Activated naive CD4-positive, alpha-beta T cell treated with anti-CD3 and anti-CD28 coated beads, Interleukin-2, amount 50 U/mL, for 24 hours (primary cell): ENCODE results near the gene PDIK1L.

Experiments
- H3K27ac Mint-ChIP-seq: one replicate; pipeline ENCODE4 v1.8.0; 2021; ENCODE audit warnings: mild to moderate bottlenecking, mixed read lengths
- H3K27me3 Mint-ChIP-seq: one replicate; pipeline ENCODE4 v1.8.0; 2021; ENCODE audit warnings: mixed read lengths
- H3K36me3 Mint-ChIP-seq: one replicate; pipeline ENCODE4 v1.8.0; 2021; ENCODE audit warnings: mixed read lengths
- H3K4me1 Mint-ChIP-seq: one replicate; pipeline ENCODE4 v1.8.0; 2021; ENCODE audit warnings: mixed read lengths
- H3K4me3 Mint-ChIP-seq: one replicate; pipeline ENCODE4 v1.8.0; 2021; ENCODE audit warnings: mild to moderate bottlenecking, mixed read lengths
- H3K9me3 Mint-ChIP-seq: one replicate; pipeline ENCODE4 v1.8.0; 2021; ENCODE audit warnings: mixed read lengths

PDIK1L gene

DNA sequence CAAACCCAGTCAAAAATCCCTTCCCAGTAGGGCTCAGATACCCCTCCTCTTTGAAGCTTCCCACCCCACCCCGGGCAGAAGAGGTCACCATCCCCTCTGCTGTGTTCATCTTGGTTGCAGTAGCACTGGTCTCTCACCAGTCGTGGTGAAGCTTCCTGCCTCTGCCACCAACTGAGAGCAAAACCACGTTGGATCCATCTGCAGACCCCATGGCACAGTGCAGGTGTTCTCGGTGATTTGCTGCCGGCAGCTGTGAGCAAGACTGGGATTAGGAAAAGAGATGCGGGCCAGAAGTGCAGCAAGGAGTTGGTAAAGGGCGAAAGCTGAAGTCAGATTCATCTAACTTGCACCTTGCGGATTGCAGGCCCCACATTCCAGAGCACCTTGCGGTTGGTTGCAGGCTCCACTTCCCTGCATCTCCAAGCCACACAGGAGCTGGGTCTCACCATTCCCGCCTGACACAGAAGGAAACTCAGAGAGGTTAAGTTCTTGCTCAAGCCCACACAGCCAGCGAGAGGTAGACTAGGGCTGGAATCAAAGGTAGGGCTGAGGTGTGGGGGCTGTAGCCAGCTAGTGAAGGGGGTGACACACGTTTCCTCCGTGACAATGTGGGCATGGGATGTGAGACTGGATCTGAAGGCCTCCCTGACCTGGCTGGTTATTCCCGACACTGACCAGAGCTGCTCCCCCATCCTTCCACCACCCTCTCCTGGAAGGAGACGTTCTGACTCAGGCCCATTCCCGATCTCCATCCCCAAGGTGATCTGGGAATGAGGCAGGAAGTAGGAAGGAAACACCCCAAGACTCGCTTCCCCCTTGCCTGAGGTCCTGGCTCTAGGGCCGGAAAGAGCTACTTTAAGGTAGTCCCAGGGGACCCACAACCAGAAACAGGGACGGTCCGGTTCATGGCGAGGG, 44.0 kb downstream of the PDIK1L start:
- peaks cover 6% of the 10 kb centered on the region for H3K27me3 Mint-ChIP-seq
- no peak overlapping the region for H3K4me3 Mint-ChIP-seq
- no peaks in the 10 kb centered on the region for H3K36me3 Mint-ChIP-seq
- peaks cover 4% of the 10 kb centered on the region for H3K4me1 Mint-ChIP-seq
- H3K27ac Mint-ChIP-seq = no peak overlapping the region
- H3K9me3 Mint-ChIP-seq = no peaks in the 10 kb centered on the region

DNA sequence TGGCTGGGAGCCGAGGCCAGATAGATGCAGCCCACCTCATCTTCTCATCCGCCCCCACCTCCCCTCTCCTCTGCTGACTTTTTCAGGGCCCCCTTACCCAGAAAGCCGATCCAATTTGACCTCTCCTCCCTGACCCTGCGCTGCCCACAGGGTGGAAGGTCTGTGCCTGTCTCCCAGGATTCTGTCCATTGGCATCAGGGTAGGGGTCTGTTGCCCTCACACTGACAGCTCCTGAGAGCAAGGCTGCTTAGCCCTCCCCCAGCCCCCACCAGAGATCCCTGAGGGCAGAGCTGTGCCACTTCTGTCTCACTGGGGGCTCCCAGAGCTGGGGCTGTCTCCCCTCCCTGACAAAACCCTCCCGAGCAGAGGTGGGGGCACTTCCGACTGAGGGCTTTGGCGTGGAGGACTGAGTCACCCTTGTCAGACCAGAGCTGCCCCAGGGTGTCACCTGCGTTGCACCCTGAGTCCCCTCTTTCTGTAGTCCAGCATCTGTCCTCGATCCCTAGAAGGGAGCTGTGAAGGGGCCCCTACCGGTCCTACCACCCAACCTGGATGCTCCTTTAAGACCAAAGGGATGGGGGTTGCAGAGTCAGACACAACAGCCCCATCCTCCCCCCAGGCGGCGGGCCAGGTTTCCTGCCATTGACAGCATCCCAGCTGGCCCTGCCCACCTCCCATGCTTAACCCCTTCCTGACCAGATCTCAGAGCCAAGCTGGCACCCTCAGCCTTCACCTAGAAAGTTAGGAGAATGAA, 44.8 kb downstream of the PDIK1L start:
- Mint-ChIP-seq H3K36me3 (no peaks in the 10 kb centered on the region), H3K4me3 (peak overlapping the region; percentile 30), H3K9me3 (no peaks in the 10 kb centered on the region), H3K4me1 (peaks cover 4% of the 10 kb centered on the region), H3K27ac (no peak overlapping the region), H3K27me3 (peaks cover 6% of the 10 kb centered on the region)

DNA sequence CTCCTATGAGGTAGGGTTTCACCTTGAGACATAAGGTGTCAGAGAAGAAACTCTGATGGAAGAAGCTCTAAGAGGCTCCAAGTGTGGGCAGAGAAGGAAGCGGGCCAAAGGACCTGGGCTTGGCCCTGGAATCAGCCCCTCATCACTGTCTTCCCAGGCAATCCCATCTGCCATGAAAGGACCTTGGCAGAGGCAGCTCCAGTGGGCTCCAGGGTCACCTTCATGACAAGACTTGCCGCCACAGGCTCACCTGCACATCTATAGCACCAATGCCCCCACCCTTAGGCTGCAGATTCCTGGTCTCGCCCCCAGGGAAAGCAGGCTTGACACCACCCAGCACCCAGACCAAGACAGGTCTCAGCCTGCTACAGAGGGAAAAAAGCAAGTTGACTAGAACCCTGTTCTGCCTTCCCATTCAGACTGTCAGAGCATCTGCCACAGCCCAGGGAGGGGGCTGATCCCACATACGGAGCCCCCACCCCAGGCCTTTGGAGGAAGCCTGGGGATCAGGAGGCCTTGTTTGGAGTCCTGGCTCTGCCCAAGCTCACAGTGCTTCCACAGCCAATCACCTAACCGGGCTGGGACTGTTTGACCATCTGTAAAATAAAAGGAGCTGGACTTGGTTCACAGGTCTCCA, 46.8 kb downstream of the PDIK1L start:
- H3K27ac Mint-ChIP-seq = no peak overlapping the region
- no peak overlapping the region for H3K4me3 Mint-ChIP-seq
- no peaks in the 10 kb centered on the region for H3K36me3 Mint-ChIP-seq
- peaks cover 11% of the 10 kb centered on the region for H3K27me3 Mint-ChIP-seq
- H3K4me1 Mint-ChIP-seq = peaks cover 8% of the 10 kb centered on the region
- H3K9me3 Mint-ChIP-seq = no peaks in the 10 kb centered on the region

DNA sequence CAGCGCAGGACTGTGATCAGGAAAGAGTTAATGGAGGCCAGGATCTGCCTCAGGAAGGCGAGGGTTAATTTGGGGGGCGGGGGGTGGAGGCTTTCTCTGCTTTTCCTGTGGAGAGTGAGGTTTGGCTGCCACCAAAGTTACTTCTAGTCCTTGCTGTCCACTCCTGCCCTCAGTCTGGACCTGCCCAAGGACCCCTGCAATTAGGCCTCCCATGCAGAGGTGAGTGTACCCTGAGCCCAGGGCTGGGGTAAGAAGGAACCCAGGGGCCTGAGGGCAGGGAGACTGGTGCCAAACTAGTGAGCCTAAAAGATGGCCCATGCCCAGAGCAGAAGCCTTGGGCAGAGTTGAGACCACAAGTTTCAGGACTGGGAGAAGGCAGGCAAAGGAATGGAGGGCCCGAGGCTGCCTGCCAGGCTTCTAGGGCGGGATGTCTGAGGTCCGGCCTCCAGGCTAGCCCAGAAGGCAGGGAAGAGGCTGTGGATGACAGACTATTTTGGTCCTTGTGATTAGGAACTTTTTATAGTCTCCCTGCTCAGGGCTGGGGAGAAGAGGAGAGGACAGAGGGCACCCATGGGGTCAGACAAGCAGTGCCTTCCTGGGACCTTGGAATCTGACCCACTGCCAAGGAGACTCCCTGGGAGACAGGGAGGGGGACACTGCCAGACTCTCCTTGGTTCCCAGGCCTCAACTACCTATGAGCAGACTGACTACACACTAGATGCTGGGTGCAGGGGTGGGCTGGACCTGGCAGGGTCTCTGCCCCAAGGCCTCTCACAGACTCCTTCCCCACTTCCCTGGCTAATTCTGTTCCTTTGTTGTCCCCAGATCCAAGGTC, 47.5 kb downstream of the PDIK1L start, which contains the start of gene FAM110D:
FAM110D (plus strand) TSS at position 172 of the 835 bp plus-strand sequence. CDS start 2,213 bp downstream, outside the sequence.
- Mint-ChIP-seq H3K27me3 (peaks cover 12% of the 10 kb centered on the region), H3K4me1 (peaks cover 8% of the 10 kb centered on the region), H3K27ac (no peak within 1 kb of the TSS), H3K9me3 (no peaks in the 10 kb centered on the region), H3K36me3 (no peaks in the 10 kb centered on the region), H3K4me3 (no peak within 1 kb of the TSS)

DNA sequence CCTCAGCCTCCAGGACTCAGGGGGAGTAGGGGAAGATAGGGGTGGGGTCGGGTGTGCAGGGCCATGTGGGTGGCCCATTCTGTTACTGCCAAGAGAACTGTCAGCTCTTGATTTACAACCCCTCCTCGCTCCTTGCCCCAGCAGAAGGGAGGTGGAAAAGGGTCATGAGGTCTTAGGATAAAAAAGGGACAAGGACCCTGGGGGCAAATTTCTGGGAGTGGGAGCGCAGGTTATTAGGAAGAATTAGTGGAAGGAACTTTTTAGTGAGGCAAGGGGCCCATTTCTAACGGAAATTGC, 48.1 kb downstream of the PDIK1L start:
- H3K9me3 Mint-ChIP-seq = no peaks in the 10 kb centered on the region
- peaks cover 12% of the 10 kb centered on the region for H3K27me3 Mint-ChIP-seq
- H3K4me3 Mint-ChIP-seq = no peak overlapping the region
- H3K27ac Mint-ChIP-seq = no peak overlapping the region
- peaks cover 8% of the 10 kb centered on the region for H3K4me1 Mint-ChIP-seq
- H3K36me3 Mint-ChIP-seq = no peaks in the 10 kb centered on the region

DNA sequence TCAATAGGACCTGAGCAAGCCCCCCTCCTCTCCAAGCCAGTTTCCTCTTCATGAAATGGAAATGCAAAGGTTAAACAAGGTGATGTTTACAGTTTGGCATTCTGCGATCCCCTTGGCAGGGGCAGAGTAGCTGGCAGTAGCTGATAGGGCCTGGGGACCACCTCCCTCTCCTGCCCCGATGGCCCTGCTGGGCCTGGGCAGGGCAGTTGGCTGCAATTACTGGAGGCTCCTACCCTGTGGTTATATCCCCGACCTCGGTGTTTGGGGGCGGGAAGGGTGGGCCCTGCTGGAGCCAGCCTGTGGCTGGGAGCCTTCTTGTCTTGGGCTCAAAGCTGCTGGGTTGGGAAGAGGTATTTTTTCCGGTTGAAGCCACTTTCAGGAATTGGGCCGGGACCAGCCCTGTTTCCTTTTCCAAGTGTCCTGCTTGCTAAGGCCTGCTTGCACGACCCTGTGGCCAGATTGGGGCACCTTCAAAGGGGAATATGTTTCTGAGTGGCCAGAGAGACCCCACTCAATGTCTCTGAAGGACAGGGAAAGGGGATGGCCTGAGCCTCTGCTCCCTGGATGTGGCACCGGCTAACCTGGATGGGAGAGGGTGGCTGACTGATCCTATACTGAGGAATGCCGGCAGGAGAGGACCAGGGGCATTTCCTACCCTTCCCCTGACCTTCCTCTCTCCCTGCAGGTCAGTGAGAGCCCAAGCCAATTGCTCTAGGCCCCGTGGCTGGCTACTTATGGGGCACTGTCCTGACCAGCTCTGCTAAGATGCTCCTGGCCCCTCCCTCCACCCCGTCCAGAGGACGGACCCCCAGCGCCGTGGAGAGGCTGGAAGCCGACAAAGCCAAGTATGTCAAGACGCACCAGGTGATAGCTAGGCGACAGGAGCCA, 49.1 kb downstream of the PDIK1L start:
- H3K4me3 Mint-ChIP-seq = peak overlapping the region; percentile 36
- H3K27me3 Mint-ChIP-seq = peaks cover 12% of the 10 kb centered on the region
- no peaks in the 10 kb centered on the region for H3K36me3 Mint-ChIP-seq
- H3K27ac Mint-ChIP-seq = no peak overlapping the region
- no peaks in the 10 kb centered on the region for H3K9me3 Mint-ChIP-seq
- H3K4me1 Mint-ChIP-seq = peaks cover 8% of the 10 kb centered on the region

DNA sequence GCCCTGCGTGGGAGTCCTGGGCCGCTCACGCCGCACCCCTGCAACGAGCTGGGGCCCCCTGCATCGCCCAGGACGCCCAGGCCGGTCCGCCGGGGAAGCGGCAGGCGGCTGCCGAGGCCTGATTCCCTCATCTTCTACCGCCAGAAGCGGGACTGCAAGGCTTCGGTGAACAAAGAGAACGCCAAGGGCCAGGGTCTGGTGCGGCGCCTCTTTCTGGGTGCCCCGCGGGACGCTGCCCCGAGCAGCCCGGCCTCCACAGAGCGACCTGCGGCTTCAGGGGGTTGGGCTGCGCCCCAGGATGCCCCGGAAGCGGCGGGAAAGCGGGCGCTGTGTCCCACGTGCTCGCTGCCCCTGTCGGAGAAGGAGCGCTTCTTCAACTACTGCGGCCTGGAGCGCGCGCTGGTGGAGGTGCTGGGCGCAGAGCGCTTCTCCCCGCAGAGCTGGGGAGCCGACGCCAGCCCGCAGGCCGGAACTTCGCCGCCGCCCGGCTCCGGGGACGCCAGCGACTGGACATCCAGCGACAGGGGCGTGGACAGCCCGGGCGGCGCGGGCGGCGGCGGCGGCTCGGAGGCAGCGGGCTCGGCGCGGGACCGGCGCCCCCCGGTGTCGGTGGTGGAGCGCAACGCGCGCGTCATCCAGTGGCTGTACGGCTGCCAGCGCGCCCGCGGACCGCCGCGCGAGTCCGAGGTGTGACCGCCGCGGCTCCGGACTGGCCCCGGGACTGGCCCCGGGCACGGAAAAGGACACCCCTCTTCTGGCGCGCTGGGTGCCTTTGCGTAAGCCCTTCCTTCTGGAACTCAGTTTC, 50.0 kb downstream of the PDIK1L start:
- H3K27ac Mint-ChIP-seq = no peak overlapping the region
- peak overlapping the region; percentile 68 for H3K4me3 Mint-ChIP-seq
- peaks cover 7% of the 10 kb centered on the region for H3K4me1 Mint-ChIP-seq
- no peaks in the 10 kb centered on the region for H3K9me3 Mint-ChIP-seq
- H3K36me3 Mint-ChIP-seq = no peaks in the 10 kb centered on the region
- H3K27me3 Mint-ChIP-seq = peaks cover 12% of the 10 kb centered on the region

DNA sequence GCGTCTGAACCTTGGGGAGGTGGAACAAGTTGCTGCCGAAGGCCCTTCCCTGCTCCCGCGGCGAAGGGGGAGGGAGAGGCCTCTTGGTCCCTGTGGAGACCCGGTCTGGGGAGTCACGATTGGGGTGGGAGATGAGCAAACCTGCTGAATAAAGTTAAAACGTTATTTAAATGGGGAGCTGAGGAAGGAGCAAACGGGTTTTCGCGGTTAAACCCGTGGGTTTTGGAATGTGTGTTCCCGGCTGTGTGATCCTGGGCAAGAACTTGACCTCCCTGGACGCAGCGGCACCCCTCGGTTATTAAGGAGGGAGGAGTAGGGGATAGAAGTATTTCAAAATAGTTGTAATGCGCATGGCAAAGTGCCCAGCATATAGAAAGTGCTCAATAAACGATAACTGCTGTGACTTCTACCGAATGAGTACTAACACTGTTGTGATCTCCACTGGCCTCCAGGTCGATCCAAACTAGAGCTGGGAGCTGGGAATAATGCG, 50.6 kb downstream of the PDIK1L start:
- Mint-ChIP-seq H3K4me3 (peak overlapping the region; percentile 68), H3K36me3 (no peaks in the 10 kb centered on the region), H3K9me3 (no peaks in the 10 kb centered on the region), H3K27me3 (peaks cover 12% of the 10 kb centered on the region), H3K27ac (no peak overlapping the region), H3K4me1 (peaks cover 5% of the 10 kb centered on the region)

DNA sequence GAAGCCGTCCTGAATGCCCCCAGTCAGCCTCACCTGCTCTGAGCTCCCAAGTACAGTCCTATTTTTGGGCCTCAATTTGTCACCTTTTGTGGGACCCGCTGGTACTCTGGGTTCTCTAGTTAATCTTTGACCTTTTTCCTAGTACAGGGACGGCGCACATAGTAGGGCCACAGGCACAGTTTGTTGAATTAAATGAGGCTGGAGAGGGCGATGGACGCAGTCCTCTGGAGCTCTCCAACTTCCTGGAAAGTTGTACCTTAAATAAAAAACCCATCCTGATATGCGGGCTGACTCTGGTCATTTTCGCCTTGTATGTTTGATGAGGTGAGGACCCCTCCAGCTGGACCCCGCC, 52.0 kb downstream of the PDIK1L start:
- Mint-ChIP-seq H3K9me3 (no peaks in the 10 kb centered on the region), H3K4me1 (peaks cover 5% of the 10 kb centered on the region), H3K27ac (no peak overlapping the region), H3K4me3 (peak overlapping the region; percentile 33), H3K27me3 (peaks cover 9% of the 10 kb centered on the region), H3K36me3 (no peaks in the 10 kb centered on the region)

DNA sequence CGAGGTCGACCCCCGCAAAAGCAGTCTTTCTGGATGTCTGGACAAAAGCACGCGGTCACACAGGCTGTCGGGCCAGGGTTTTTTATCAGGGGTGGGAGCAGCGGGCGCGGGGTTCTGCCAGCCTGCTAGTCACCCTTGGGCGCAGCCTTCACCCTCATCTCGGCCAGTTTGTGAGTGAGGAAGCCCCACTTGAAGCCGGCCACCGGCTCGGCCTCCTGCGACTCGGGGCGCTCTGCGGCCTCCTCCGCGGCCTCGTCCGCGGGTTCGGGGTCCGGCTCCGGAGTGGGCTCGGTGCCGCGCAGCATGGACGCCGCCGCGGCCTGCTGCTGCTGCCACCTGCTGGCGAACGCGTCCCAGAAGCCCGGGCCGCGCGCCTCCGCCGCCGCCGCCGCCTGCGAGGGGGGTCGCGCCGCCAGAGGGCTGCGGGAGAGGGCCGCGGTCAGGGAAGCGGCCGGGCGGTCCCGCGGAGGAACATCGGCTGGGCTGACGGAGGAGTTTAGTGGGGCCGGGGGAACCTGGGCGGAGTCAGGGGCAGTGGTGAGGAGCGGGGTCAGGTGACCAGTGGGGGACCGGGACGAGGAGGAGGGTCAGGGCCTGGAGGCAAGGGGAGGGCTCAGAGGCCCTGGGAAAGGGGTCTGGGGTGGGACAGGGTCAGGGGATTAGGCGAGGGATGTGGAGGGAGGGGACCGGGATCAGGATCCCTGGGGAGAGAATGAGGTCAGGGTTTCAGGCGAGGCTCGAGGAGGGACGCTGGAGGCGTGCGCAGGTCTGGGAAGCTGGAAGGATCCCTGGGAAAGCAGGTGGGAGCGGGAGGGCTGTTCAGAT, 52.6 kb downstream of the PDIK1L start:
- Mint-ChIP-seq H3K27ac (no peak overlapping the region), H3K4me3 (peak overlapping the region; percentile 52), H3K4me1 (peaks cover 5% of the 10 kb centered on the region), H3K9me3 (no peaks in the 10 kb centered on the region), H3K27me3 (peaks cover 9% of the 10 kb centered on the region), H3K36me3 (no peaks in the 10 kb centered on the region)

DNA sequence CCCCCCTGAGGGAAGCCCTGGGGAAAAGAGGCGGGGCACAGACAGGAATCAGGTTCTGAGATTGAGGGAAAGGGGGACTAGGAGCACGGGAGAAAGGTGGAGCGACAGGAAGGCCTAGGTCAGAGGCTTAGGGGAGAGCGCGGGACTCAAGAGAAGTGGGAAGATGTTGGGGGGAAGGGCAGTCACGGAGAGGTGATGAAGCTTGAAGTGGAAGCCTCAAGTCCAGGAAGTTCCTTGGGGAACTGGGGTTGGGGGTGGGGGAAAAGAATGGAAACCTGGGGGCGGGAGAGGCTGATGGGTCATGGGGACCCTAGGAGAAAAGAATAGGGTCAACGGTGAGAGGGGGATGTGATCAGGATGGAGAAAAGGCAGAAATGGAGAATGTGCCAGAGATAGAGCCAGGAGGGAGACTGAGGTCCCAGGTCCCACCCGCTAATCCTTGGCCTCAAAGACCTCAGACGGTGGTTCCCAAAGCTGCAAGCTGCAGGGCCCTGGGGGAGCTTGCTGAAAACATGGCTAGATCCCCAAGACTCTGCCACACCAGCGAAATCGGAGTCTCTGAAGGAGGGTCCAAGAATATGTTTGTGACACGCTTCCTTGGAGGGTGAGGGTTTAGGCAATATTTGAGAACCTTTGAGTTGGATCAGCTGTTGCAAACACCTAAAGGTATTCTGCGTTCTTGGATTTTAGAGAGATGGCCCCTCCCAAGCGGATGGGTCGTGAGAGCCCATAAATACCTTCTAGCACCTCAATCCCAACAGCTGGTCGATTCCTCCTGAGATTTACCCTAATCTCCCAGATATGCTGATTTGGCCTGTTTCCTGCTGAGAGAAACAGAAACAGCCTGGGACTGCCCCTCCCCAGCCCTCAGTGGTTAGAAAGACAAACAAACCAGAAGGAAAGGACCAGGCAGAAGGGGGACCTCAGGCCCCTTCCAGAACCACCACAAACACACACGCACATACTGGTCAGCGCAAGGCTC, 53.5 kb downstream of the PDIK1L start:
- H3K36me3 Mint-ChIP-seq = peaks cover under 1% of the 10 kb centered on the region
- H3K27me3 Mint-ChIP-seq = peaks cover 6% of the 10 kb centered on the region
- no peaks in the 10 kb centered on the region for H3K9me3 Mint-ChIP-seq
- peak overlapping the region; percentile 52 for H3K4me3 Mint-ChIP-seq
- no peak overlapping the region for H3K27ac Mint-ChIP-seq
- H3K4me1 Mint-ChIP-seq = peaks cover 5% of the 10 kb centered on the region

DNA sequence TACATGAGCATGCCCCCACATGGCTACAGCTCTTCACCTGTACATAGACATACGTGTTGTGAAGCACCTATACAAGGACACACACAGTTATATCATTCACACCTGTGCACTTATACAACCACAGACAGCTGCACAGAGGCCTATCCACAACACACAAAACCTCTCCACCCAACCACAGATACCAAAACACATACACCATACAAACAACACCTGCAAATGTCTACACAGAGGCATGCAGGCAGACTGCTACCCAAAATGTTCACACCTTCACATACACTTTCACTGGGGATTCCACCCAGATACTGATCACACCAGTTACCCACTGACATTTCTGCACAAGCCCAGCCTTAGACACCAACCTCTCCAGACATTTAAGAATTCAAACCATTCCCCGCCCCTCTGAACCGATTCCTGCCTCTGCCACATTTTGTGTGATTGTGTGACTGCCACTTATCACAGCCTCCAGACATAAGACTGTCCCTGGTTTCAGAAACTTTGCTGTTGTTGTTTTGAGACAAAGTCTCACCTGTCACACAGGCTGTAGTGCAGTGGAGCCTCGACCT, 55.2 kb downstream of the PDIK1L start:
- peaks cover 8% of the 10 kb centered on the region for H3K4me1 Mint-ChIP-seq
- peaks cover 6% of the 10 kb centered on the region for H3K27me3 Mint-ChIP-seq
- H3K36me3 Mint-ChIP-seq = peaks cover 5% of the 10 kb centered on the region
- H3K4me3 Mint-ChIP-seq = no peak overlapping the region
- no peak overlapping the region for H3K27ac Mint-ChIP-seq
- no peaks in the 10 kb centered on the region for H3K9me3 Mint-ChIP-seq
